ENCODE results near the gene NOXRED1. TPM values are rescaled to one million over a fixed set of nuclear protein-coding genes. Genes with fewer than 3 reads are reported as not detected.
"Not testable (repeated sequence)": the region's sequence is repeated elsewhere in the genome, so short reads cannot be mapped to it uniquely, and the experiment has no call there.

The NOXRED1 gene
- total RNA-seq, 1 donor from 2014 or later, result 0.14 TPM

DNA sequence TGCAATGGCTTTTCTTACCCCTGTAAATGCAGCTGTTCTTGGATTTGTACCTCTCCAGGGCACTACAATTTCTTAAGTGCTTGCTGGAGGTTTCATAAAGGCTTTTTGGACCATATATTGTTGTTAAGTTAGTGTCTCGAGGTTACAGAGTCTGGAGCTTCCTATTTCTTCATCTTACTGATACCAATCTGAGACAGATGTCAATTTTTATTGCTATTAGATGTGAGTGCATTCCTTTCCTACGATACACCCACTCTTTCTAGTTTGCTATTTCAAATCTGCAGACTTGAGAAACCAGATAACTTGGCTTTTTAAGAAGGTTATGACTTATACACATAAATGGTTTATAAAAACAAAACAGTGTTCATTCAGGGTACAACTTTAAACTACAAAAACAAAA lies 2.1 kb downstream of the NOXRED1 start:
- peaks cover 54% of the 10 kb centered on the region for H3K36me3 ChIP-seq
- H3K4me1 ChIP-seq, result no peaks in the 10 kb centered on the region
- TF ChIP-seq, protein P1, sequence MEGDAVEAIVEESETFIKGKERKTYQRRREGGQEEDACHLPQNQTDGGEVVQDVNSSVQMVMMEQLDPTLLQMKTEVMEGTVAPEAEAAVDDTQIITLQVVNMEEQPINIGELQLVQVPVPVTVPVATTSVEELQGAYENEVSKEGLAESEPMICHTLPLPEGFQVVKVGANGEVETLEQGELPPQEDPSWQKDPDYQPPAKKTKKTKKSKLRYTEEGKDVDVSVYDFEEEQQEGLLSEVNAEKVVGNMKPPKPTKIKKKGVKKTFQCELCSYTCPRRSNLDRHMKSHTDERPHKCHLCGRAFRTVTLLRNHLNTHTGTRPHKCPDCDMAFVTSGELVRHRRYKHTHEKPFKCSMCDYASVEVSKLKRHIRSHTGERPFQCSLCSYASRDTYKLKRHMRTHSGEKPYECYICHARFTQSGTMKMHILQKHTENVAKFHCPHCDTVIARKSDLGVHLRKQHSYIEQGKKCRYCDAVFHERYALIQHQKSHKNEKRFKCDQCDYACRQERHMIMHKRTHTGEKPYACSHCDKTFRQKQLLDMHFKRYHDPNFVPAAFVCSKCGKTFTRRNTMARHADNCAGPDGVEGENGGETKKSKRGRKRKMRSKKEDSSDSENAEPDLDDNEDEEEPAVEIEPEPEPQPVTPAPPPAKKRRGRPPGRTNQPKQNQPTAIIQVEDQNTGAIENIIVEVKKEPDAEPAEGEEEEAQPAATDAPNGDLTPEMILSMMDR (IDR thresholded peaks at IDR 0.05; ENCODE audit: borderline replicate concordance), result no peak
- H3K9me3 ChIP-seq (replicated peaks), result peaks cover 34% of the 10 kb centered on the region
- intact Hi-C loops (cut with micrococcal nuclease), result no loop called here
- no peak overlapping the region for H3K27ac ChIP-seq (replicated peaks)
- no peak for DNase-seq
- no peaks in the 10 kb centered on the region for H3K27me3 ChIP-seq (ENCODE audit: low read depth)
- no peak overlapping the region for H3K4me3 ChIP-seq

DNA sequence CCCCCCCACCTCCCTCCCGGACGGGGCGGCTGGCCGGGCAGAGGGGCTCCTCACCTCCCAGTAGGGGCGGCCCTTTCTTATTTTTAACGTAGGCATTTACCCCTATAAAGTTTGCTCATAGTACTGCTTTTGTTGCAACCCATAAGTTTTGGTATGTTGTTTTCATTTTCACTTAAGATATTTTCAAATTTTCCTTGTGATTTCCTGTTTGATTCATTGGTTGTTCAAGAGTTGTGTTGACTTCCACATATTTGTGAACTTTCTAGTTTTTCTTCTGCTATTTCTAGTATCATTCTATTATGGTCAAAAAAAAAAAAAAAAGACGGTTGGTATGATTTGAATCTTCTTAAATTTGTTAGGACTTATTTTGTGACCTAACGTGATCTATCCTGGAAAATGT lies 6.5 kb downstream of the NOXRED1 start:
- intact Hi-C loops (cut with micrococcal nuclease), result no loop called here
- no peak overlapping the region for H3K4me3 ChIP-seq
- DNase-seq, result no peak
- H3K36me3 ChIP-seq, result peaks cover 12% of the 10 kb centered on the region
- H3K27ac ChIP-seq (replicated peaks), result no peak overlapping the region
- H3K9me3 ChIP-seq (replicated peaks), result peaks cover 34% of the 10 kb centered on the region
- H3K4me1 ChIP-seq, result no peaks in the 10 kb centered on the region
- TF ChIP-seq, protein P1 (IDR thresholded peaks at IDR 0.05; ENCODE audit: borderline replicate concordance), result no peak
- no peaks in the 10 kb centered on the region for H3K27me3 ChIP-seq (ENCODE audit: low read depth)

DNA sequence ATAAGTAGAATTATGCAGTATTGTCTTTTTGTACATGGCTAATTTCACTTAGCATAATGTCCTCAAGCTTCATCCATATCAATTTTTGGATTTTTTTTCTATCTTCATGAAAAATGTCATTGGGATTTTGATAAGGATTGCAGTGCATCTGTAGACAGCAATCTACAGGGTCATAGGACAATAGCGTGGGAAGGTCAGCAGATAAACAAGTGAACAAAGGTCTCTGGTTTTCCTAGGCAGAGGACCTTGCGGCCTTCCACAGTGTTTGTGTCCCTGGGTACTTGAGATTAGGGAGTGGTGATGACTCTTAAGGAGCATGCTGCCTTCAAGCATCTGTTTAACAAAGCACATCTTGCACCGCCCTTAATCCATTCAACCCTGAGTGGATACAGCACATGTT lies 7.2 kb downstream of the NOXRED1 start:
- DNase-seq; intact Hi-C loops (cut with micrococcal nuclease); H3K27me3 ChIP-seq (ENCODE audit: low read depth): not testable (repeated sequence)

GRCh38 chr14:77415403-77416030 lies 7.8 kb downstream of the NOXRED1 start:
- H3K27ac ChIP-seq (replicated peaks); H3K4me3 ChIP-seq; DNase-seq; H3K36me3 ChIP-seq; H3K4me1 ChIP-seq; H3K27me3 ChIP-seq (ENCODE audit: low read depth); intact Hi-C loops (cut with micrococcal nuclease): not testable (repeated sequence)
- peaks cover 26% of the 10 kb centered on the region for H3K9me3 ChIP-seq (replicated peaks)

More for the DNA sequence above, 7.2 kb downstream of the NOXRED1 start:
- not testable (repeated sequence) for H3K4me3 ChIP-seq; H3K36me3 ChIP-seq; H3K4me1 ChIP-seq; H3K27ac ChIP-seq (replicated peaks)
- peaks cover 32% of the 10 kb centered on the region for H3K9me3 ChIP-seq (replicated peaks)

DNA sequence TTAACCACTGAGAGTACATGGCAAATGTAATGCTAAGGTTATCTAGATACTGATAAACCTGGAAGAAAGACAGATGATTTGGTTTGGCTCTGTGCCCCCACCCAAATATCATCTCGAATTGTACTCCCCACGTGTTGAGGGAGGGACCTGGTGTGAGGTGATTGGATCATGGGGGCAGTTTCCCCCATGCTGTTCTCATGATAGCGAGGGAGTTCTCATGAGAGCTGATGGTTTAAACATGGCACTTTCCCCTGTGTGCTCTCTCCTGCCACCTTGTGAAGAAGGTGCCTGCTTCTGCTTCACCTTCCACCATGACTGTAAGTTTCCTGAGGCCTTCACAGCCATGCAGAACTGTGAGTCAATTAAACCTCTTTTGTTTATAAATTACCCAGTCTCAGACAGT lies 14.2 kb downstream of the NOXRED1 start:
- DNase-seq, result no peak
- no peak overlapping the region for H3K27ac ChIP-seq (replicated peaks)
- TF ChIP-seq, protein P1 (IDR thresholded peaks at IDR 0.05; ENCODE audit: borderline replicate concordance), result peak; percentile 20
- no peaks in the 10 kb centered on the region for H3K4me1 ChIP-seq
- H3K36me3 ChIP-seq, result no peaks in the 10 kb centered on the region
- intact Hi-C loops (cut with micrococcal nuclease), result no loop called here
- no peak overlapping the region for H3K4me3 ChIP-seq
- no peaks in the 10 kb centered on the region for H3K9me3 ChIP-seq (replicated peaks)
- no peaks in the 10 kb centered on the region for H3K27me3 ChIP-seq (ENCODE audit: low read depth)

- intact Hi-C loops (cut with micrococcal nuclease), result no loop called here
- no peak overlapping the region for H3K27ac ChIP-seq (replicated peaks)
- DNase-seq, result no peak
- H3K9me3 ChIP-seq (replicated peaks), result no peaks in the 10 kb centered on the region
- no peak overlapping the region for H3K4me3 ChIP-seq
- no peaks in the 10 kb centered on the region for H3K36me3 ChIP-seq
- no peaks in the 10 kb centered on the region for H3K27me3 ChIP-seq (ENCODE audit: low read depth)
- H3K4me1 ChIP-seq, result no peaks in the 10 kb centered on the region
- TF ChIP-seq, protein P1 (IDR thresholded peaks at IDR 0.05; ENCODE audit: borderline replicate concordance), result no peak
Measured at GRCh38 chr14:77407158-77407557, 16.2 kb downstream of the NOXRED1 start.

Data from left ventricle myocardium inferior (tissue), 1 donor.